ENCODE data around the gene CPLANE2. TPM values are rescaled to one million over a fixed set of nuclear protein-coding genes. Genes with fewer than 3 reads are reported as not detected.

Gene CPLANE2
- polyA plus RNA-seq, 1 donor from 2014 or later, result 5.7 TPM

GRCh38 chr1:16232316-16232710, 4.7 kb downstream of the CPLANE2 start:
- Histone ChIP-seq H3K36me3 (ENCODE audit: insufficient read depth, low read length) (no peaks in the 10 kb centered on the region), H4K20me1 (ENCODE audit: insufficient read depth) (no peaks in the 10 kb centered on the region), H3K4me2 (ENCODE audit: low read length) (no peak overlapping the region), H3K27ac (ENCODE audit: low read length) (no peak overlapping the region), H3K79me2 (replicated peaks; ENCODE audit: insufficient read depth, low read length) (no peaks in the 10 kb centered on the region), H3K9me2 (ENCODE audit: insufficient read depth, low read length) (no peaks in the 10 kb centered on the region), H3K9me3 (ENCODE audit: low read length) (peaks cover 1% of the 10 kb centered on the region), H3F3A (ENCODE audit: insufficient read depth, low read length, poor library complexity, severe bottlenecking) (no peaks in the 10 kb centered on the region), H3K9ac (ENCODE audit: low read length) (no peak overlapping the region), H2AFZ (ENCODE audit: low read depth, low read length) (no peak overlapping the region), H3K4me3 (ENCODE audit: low read length) (no peak overlapping the region), H3K27me3 (ENCODE audit: insufficient read depth, low read depth, low read length) (peaks cover 15% of the 10 kb centered on the region)
- no peak for TF ChIP-seq EZH2 (IDR thresholded peaks at IDR 0.05; ENCODE audit: borderline replicate concordance, insufficient read depth, low read length, poor library complexity, severe bottlenecking)
- no peak for TF ChIP-seq RAD21 (conservative IDR thresholded peaks at IDR 0.05)
- TF ChIP-seq TAF1 (IDR thresholded peaks at IDR 0.05; ENCODE audit: low read depth), result no peak
- no peak for TF ChIP-seq REST (IDR thresholded peaks at IDR 0.05; ENCODE audit: borderline replicate concordance)
- no peak for TF ChIP-seq SMC3 (conservative IDR thresholded peaks at IDR 0.05; ENCODE audit: poor library complexity)
- TF ChIP-seq MXI1 (conservative IDR thresholded peaks at IDR 0.05; ENCODE audit: poor library complexity, severe bottlenecking), result no peak
- TF ChIP-seq, protein P1, sequence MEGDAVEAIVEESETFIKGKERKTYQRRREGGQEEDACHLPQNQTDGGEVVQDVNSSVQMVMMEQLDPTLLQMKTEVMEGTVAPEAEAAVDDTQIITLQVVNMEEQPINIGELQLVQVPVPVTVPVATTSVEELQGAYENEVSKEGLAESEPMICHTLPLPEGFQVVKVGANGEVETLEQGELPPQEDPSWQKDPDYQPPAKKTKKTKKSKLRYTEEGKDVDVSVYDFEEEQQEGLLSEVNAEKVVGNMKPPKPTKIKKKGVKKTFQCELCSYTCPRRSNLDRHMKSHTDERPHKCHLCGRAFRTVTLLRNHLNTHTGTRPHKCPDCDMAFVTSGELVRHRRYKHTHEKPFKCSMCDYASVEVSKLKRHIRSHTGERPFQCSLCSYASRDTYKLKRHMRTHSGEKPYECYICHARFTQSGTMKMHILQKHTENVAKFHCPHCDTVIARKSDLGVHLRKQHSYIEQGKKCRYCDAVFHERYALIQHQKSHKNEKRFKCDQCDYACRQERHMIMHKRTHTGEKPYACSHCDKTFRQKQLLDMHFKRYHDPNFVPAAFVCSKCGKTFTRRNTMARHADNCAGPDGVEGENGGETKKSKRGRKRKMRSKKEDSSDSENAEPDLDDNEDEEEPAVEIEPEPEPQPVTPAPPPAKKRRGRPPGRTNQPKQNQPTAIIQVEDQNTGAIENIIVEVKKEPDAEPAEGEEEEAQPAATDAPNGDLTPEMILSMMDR (IDR thresholded peaks at IDR 0.05; ENCODE audit: poor library complexity, severe bottlenecking), result no peak
- TF ChIP-seq EP300 (conservative IDR thresholded peaks at IDR 0.05; ENCODE audit: poor library complexity, severe bottlenecking), result no peak
- TF ChIP-seq POLR2AphosphoS5 (IDR thresholded peaks at IDR 0.05), result no peak

- Histone ChIP-seq H3K9me2 (ENCODE audit: insufficient read depth, low read length) (no peaks in the 10 kb centered on the region), H4K20me1 (ENCODE audit: insufficient read depth) (no peaks in the 10 kb centered on the region), H2AFZ (ENCODE audit: low read depth, low read length) (no peak overlapping the region), H3K4me3 (ENCODE audit: low read length) (no peak overlapping the region), H3K79me2 (replicated peaks; ENCODE audit: insufficient read depth, low read length) (no peaks in the 10 kb centered on the region), H3K9ac (ENCODE audit: low read length) (no peak overlapping the region), H3K27ac (ENCODE audit: low read length) (no peak overlapping the region), H3F3A (ENCODE audit: insufficient read depth, low read length, poor library complexity, severe bottlenecking) (no peaks in the 10 kb centered on the region), H3K4me2 (ENCODE audit: low read length) (no peak overlapping the region), H3K27me3 (ENCODE audit: insufficient read depth, low read depth, low read length) (peaks cover 22% of the 10 kb centered on the region), H3K36me3 (ENCODE audit: insufficient read depth, low read length) (no peaks in the 10 kb centered on the region), H3K9me3 (ENCODE audit: low read length) (peaks cover 6% of the 10 kb centered on the region)
- TF ChIP-seq REST (IDR thresholded peaks at IDR 0.05; ENCODE audit: borderline replicate concordance), result no peak
- no peak for TF ChIP-seq EZH2 (IDR thresholded peaks at IDR 0.05; ENCODE audit: borderline replicate concordance, insufficient read depth, low read length, poor library complexity, severe bottlenecking)
- no peak for TF ChIP-seq EP300 (conservative IDR thresholded peaks at IDR 0.05; ENCODE audit: poor library complexity, severe bottlenecking)
- no peak for TF ChIP-seq MXI1 (conservative IDR thresholded peaks at IDR 0.05; ENCODE audit: poor library complexity, severe bottlenecking)
- TF ChIP-seq RAD21 (conservative IDR thresholded peaks at IDR 0.05), result no peak
- TF ChIP-seq, protein P1 (IDR thresholded peaks at IDR 0.05; ENCODE audit: poor library complexity, severe bottlenecking), result no peak
- no peak for TF ChIP-seq TAF1 (IDR thresholded peaks at IDR 0.05; ENCODE audit: low read depth)
- TF ChIP-seq POLR2AphosphoS5 (IDR thresholded peaks at IDR 0.05), result no peak
- no peak for TF ChIP-seq SMC3 (conservative IDR thresholded peaks at IDR 0.05; ENCODE audit: poor library complexity)
Observed at GRCh38 chr1:16231331-16232315, 5.4 kb downstream of the CPLANE2 start.
